HG03439 (cell line): ENCODE data around the gene RXFP3.
"Not testable (repeated sequence)": the region's sequence is repeated elsewhere in the genome, so short reads cannot be mapped to it uniquely, and the experiment has no call there.

Source experiments
- ATAC-seq: cut with Tn5 transposase; IDR thresholded peaks from one replicate; pipeline ENCODE4 v1.9.1; 2021; ENCODE audit warnings: mild to moderate bottlenecking, moderate library complexity; ENCODE audit not compliant: unreplicated experiment

The RXFP3 gene, protein sequence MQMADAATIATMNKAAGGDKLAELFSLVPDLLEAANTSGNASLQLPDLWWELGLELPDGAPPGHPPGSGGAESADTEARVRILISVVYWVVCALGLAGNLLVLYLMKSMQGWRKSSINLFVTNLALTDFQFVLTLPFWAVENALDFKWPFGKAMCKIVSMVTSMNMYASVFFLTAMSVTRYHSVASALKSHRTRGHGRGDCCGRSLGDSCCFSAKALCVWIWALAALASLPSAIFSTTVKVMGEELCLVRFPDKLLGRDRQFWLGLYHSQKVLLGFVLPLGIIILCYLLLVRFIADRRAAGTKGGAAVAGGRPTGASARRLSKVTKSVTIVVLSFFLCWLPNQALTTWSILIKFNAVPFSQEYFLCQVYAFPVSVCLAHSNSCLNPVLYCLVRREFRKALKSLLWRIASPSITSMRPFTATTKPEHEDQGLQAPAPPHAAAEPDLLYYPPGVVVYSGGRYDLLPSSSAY

DNA sequence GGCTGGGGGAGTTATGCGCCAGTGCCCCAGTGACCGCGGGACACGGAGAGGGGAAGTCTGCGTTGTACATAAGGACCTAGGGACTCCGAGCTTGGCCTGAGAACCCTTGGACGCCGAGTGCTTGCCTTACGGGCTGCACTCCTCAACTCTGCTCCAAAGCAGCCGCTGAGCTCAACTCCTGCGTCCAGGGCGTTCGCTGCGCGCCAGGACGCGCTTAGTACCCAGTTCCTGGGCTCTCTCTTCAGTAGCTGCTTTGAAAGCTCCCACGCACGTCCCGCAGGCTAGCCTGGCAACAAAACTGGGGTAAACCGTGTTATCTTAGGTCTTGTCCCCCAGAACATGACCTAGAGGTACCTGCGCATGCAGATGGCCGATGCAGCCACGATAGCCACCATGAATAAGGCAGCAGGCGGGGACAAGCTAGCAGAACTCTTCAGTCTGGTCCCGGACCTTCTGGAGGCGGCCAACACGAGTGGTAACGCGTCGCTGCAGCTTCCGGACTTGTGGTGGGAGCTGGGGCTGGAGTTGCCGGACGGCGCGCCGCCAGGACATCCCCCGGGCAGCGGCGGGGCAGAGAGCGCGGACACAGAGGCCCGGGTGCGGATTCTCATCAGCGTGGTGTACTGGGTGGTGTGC, at the start of gene RXFP3:
Gene RXFP3 (plus strand): TSS at position 6 of the 636 bp plus-strand sequence. CDS start 355 bp downstream, at position 361.
- no peak for ATAC-seq

DNA sequence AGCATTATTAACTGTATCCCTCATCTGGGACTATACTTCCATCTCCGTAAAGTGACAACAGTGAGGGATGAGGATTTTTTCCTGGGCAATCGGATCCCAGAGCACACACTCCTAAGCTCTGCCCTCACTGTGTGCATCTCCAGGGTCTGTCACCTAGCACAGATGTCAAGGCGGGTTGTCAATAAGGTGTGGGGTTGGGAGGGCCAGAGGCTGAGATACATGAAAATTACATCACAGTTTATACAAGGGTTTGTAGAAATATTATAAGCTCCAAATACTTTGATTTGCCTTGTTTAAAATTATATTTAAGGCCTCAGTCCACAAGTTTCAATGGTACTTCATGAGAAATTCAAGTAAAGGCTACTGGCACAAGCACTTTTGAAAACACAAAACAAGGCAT, 48.9 kb upstream of the RXFP3 start:
- ATAC-seq, result no peak

DNA sequence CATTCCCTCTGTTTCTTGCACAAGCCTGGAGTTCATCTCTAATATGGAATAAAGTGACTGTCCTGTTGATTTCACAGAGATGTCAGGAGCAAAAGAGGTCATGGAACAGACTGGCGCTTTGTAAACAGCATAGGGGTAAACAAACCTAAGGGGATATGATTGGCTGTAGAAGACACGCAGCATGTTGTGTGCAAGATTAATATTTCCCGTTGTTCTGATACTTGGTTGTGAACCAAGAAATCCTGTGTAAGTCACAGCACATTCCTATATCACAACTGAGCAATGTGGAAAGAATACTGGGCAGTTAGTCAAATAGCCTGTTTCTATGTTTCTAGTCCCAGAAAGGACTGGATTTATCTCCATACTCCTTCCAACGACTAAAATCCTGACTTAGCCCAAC, 47.6 kb upstream of the RXFP3 start:
- ATAC-seq, result no peak

DNA sequence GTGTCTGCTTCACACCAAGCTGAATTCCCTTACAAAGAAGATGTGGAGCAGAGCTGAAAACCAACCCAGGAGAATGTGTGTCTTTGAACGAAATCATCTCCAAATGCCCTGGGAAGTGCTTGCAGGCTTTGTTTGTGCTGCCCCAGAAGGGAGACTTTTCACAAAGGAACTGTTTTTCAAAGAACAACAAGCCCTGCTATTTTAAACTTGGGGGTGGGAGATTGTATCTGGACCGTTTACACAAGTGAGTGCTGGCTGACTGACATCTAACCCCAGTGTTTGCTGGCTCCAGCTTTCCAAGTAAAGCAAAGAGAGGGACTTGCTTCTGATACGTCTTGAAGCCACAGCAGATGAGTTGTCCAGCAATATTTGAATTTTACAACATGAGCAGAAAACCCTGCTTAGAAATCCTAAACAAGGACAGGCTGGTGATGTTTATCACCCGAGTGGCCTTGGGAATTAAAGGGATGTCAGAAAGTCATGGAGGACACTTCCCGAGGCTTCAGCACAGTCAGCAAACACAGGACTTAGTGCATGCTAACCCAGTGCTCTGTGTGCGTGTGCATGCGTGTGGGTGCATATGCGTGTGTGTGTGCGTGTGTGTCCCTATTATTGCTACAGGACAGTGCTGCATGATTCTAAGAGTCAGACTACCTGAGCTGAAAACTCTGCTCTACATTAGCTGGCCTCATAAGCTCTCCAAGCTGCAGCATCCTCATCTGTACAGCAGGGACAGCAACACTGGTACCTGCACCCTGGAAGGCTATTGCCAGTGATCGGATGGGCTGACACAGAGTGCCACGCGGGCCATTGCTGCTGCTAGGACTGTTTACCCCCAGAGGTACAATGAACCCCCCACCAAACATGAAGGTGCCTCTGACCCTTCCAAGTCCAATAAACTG, 45.8 kb upstream of the RXFP3 start:
- ATAC-seq, result no peak

DNA sequence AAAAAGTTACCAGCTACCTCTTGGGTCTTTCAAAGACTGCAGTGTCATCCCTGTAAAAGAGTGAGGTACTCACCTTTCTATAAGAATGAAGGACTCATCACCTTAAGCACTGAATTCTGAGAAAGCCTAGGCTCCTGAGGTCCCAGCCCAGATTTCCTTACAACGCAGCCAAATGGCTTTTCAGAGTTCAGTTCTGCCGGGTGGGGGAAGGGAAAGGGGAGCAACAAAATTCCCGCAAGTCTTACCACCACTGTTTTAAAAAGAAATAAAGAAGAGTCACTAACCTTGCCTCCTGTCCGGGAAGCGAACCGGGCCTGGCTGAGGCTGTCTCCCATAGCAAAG, 44.8 kb upstream of the RXFP3 start:
- no peak for ATAC-seq

DNA sequence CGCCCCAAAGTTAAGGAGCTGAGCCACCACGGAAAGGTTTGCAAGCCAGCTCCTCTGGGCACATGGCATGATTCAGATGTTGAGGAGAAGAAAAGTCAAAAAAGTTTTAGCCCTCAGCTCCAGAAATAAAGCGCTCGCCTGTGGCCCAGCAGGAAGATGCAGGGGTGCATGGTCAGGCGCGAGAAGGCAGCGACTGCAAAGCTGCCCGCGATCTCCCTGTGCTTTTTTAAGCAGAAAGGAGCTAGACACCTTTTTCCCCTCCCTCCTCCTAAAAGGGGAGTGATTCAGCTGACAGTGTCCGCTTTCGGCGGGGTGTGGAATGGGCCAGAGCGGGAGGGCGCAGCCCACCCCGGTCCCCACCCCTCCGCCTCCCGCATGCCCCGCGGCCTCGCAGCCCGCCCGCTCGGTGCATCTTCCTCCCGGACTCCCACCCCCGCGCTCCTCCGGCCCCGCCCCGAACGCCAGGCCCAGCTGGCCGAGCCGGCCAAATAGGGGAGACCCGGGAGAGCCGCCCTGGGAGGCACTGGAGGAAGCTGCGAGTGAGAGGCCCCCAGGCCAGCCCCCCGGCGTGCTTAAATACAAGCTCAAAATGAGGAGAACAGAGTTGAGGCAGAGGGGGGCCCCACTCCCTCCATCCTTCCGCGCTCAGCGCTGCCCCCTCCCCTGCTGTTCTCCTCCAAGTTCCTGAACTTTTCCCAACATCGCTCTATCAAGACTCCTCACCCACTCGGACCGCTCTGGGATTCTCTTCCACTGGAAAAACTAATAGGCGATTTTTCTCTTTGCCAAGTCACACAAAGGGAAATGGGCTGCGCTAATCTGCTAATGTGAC, 44.2 kb upstream of the RXFP3 start, which contains the start of gene ADAMTS12:
Gene ADAMTS12 (minus strand): TSS at position 203 of the 832 bp plus-strand sequence. CDS start 134 bp downstream, at position 69.
- no peak for ATAC-seq

DNA sequence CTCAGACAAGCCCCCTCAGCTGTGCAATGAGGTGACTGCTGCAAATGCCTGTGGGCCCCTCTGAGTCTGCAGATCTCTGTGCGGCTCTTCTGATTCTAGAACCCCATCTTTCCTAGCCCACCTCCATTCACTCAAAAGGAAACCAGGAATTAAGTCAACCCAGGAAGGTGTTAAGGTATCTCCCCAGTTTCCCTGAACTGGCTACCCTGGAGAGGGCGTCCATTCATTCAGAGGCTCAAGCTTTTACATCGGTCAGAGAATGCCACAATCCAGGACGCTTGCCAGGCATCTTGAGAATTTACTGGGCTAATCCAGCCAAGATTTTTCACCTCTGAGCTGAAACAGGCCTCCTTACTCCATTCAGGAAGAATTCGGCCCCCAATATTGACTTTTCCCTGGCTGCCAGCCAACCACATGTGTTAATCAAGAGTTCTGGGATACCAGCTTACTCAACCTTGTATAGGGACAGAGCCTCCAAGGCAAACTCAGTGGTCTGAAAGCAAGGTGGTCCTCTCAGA, 43.5 kb upstream of the RXFP3 start:
- ATAC-seq, result no peak

DNA sequence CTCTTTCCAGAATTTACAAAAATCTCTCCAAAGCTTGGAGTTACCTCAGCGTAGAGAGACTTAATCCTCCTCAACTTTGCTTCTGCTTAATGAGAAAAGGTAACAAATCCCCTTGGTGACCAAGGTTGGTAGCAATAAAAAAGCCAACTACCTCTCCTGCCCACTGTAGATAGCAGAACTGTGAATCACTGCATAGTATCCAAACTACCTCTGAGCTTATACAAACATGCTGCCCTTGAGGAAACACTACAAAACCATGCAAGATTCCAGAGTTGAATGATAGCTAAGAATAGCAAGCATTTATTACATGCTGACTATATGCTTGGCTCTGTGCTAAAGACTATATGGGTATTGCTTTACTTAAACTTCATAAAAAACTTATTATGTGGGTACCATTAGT, 41.6 kb upstream of the RXFP3 start:
- no peak for ATAC-seq

DNA sequence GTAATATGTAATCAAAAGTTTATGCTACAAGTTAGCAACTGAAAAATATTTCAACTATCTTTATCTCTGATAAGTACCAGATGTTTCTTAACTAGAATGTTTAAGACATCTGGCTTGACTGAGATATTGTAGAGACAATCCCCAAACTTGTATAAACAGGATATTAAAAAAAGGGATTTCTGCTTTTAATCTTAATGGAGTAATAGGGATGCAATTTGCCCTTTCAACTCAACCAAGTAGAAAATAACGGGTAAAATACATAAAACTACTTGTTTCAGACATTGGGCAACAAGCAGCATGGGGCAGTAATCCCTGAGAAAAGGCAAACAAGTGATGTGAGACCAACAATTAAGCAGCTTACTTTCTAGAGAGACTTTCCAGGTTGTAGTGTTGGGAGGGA, 35.0 kb upstream of the RXFP3 start:
- ATAC-seq, result no peak

DNA sequence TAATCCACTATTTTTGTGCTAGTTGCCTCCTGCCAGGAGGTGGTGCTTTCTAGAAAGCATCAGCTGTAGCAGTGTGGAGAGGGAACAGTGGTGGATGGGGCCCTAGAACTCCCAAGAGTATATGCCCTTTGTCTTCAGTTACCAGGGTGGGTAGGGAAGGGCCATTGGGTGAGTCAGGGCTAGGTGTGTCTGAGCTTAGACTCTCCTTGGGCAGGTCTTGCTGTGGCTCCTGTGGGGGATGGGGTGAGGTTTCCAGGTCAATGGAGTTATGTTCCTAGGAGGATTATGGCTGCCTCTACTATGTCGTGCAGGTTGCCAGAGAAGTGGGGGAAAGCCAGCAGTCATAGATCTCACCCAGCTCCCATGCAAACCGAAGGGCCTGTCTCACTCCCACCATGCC, 33.1 kb upstream of the RXFP3 start:
- no peak for ATAC-seq

DNA sequence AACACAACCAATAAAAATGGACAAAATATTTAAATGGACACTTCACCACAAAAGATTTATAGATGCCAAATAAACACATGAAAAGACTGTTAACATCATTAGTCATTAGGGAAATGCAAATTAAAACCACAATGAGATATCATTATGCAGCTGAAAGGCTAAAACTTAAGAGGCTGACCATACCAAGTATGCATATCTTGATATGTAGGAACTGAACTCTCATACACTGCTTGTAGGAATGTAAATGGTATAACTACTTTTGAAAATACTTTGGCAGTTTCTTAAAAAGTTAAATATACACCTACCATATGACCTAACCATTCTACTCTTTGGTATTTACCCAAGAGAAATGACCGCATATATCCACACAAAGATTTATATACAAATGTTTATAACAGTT, 30.8 kb upstream of the RXFP3 start:
- ATAC-seq, result no peak

DNA sequence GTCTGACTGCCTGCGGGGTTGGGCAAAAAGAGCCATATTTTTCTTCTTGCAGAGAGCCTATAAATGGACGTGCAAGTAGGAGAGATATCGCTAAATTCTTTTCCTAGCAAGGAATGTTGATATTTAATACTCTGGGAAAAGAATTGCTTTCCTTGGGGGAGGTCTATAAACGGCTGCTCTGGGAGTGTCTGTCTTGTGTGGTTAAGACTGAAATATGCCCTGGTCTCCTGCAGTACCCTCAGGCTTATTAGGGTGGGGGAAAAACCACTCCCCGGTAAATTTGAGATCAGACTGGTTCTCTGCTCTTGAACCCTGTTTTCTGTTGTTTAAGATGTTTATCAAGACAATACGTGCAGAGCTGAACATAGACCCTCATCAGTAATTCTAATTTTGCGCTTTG, 29.9 kb upstream of the RXFP3 start:
- not testable (repeated sequence) for ATAC-seq

DNA sequence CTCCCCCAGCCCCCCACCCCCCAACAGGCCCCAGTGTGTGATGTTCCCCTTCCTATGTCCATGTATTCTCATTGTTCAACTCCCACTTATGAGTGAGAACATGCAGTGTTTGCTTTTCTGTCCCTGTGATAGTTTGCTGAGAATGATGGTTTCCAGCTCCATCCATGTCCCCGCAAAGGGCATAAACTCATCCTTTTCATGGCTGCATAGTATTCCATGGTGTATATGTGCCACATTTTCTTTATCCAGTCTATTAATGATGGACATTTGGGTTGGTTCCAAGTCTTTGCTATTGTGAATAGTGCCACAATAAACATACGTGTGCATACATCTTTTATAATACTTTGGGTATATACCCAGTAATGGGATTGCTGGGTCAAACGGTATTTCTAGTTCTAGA, 21.3 kb upstream of the RXFP3 start:
- ATAC-seq, result not testable (repeated sequence)

DNA sequence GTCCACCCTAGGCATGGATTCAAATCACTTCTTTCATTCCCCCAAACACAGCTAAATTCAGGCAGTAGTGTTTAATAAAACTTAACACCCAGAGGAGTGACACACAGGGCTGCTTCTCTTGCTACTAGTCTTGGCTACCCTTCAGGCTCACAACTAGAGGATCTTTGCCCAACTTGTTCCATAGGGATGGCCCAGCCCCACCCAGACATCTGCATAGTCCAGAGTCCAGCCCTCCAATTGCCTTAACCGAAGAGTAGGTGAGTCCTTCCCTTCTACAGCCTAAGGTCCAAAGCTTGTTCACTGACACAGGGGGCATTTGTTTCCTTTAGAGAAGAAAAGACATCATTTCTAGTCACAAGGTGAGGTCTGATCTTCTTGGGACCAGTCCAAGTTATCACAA, 15.2 kb upstream of the RXFP3 start:
- no peak for ATAC-seq

DNA sequence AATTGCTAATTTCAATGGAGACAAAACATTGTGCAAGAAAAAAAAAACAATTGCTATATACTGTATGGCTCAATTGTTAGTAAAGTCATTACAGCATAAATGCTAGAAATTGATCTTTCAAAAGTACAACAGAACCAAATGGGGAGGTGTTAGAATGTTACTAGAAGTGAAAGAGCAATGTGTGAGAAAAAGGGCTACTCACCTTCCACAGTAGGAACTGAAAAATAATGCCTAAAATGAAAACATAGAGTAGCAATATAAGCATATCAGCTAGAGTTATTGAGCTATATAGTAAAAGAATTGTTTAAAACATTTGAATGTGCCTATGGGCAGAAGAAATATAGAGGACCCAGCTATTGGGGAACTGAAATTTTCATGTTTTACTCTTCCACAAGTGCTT, 10.9 kb upstream of the RXFP3 start:
- ATAC-seq, result no peak

DNA sequence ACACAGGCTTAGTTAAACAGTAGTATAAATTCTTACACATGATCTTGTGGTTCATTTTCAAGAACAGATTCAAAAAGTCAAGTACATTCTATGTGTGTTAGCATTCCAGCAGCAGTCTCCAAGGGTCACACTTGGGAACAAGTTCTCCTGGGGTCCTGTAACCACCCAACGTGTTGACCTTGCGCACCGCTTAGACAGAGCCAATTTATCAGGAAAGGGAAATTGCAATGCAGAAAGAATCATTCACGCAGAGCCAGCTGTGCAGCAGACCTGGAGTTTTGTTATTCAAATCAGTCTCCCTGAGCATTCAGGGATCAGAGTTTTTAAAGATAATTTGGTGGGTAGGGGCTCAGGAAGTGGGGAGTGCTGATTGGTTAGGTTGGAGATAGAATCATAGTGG, 8.5 kb upstream of the RXFP3 start:
- ATAC-seq, result no peak

DNA sequence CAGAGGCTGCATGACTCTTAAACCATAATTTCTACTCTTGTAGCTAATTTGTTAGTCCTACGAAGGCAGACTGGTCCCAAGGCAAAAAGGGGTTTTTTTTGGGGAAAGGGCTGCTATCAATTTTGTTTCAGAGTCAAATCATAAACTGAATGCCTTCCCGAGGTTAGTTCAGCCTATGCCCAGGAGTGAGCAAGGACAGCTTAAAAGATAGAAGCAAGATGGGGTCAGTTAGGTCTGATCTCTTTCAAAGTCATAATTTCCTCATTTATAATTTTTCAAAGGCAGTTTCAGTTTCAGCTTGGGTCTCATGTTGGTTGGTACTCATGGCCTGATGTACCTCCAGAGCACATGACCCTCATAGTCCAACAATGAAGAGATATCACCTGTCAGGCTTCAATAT, 7.9 kb upstream of the RXFP3 start:
- no peak for ATAC-seq

DNA sequence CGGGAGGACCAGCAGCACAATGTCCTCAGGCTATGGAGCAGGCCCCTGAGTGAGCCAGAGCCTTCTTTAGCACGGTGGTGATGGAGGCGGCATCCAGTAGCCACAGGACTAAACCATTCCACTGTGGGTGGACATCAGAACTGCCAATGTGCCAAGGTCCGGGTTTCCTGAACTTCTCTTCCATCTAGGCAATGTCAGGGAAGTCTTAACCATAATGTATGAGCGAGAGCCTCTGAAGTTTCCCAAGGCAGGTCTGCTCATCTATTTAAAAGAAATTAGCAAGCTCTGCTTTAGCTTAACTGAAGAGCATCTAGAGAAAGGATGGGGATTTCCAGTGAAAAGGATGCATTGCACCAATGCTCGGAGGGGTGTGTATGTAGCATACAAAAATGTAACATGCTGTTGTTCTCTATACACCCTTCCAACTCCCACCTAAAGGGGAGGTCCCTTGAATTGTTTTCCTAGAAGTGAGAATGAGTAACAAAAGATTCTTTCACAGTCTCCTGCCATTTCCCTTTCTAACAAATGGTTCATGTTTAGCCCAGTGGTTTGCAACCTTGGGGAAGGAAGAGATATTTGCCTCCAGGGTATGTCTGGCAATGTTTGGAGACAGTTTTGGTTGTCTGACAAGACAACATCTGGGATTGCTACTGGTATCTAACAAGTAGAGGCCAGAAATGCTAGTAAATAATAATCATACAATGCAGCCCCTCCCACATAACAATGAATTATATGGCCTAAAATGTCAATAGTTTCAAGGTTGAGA, 6.1 kb upstream of the RXFP3 start:
- no peak for ATAC-seq

DNA sequence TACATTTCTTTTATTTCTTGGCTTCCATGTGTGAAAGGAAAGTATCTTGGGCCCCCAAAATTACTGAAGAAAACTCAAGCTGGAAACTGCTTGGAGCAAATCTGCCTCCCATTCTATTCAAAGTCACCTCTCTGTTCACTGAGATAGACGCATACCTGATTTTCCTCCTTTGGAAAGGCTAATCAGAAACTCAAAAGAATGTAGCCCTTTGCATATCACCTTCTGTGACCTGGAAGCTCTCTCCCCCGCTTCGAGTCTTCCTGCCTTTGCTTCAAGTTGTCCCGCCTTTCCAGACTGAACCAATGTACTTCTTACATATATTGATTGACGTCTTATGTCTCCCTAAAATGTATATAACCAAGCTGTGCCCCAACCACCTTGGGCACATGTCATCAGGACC, 5.0 kb upstream of the RXFP3 start:
- ATAC-seq, result no peak
